Measurements from ENCODE around the gene ACIN1. TPM values are rescaled to one million over a fixed set of nuclear protein-coding genes. Genes with fewer than 3 reads are reported as not detected.

Gene ACIN1
- total and polyA plus RNA-seq, 9 of the 15 experiments (the other 6 are each of a cell fraction or from before 2014, with no cell fraction given): 5.0 to 196 (median 129) TPM

GRCh38 chr14:23112359-23113178 is 17.6 kb upstream of the ACIN1 start (continued):
- TF ChIP-seq CREB5 (CRISPR knock-in tag; IDR thresholded peaks at IDR 0.05) (no peak), ZNF561 (CRISPR knock-in tag; conservative IDR thresholded peaks at IDR 0.05) (no peak), DNMT1 (IDR thresholded peaks at IDR 0.05) (0 out of 2 replicates have a peak, but pooled peaks have one; percentile 22), BACH1 (tag; IDR thresholded peaks at IDR 0.05) (no peak), KAT8 (IDR thresholded peaks at IDR 0.05; ENCODE audit: low read depth) (no peak), ETV1 (tag; conservative IDR thresholded peaks at IDR 0.05; ENCODE audit: low read depth) (peak; percentile 41; the same call in 1 of the 2 replicates), ARID4B (CRISPR knock-in tag; IDR thresholded peaks at IDR 0.05) (no peak; the same call in 1 of the 2 replicates), SLC30A9 (CRISPR knock-in tag; IDR thresholded peaks at IDR 0.05) (no peak), NRF1 (conservative IDR thresholded peaks at IDR 0.05 in 1 of 2, IDR thresholded peaks at IDR 0.05 in 1 of 2) (peak; percentile 28 to 47; a peak in 1 of 4 replicates), ZNF444 (CRISPR knock-in tag; IDR thresholded peaks at IDR 0.05) (no peak), CSDE1 (IDR thresholded peaks at IDR 0.05) (no peak), ZNF165 (CRISPR knock-in tag; IDR thresholded peaks at IDR 0.05; ENCODE audit: borderline replicate concordance) (no peak), ARHGAP35 (IDR thresholded peaks at IDR 0.05; ENCODE audit: partially characterized antibody) (no peak), KAT2B (IDR thresholded peaks at IDR 0.05; ENCODE audit: low read depth, low read length) (no peak), ZNF511 (CRISPR knock-in tag; IDR thresholded peaks at IDR 0.05) (peak; percentile 88; the same call in 1 of the 2 replicates), ZNF354B (CRISPR knock-in tag; IDR thresholded peaks at IDR 0.05) (no peak), SREBF2 (CRISPR knock-in tag; IDR thresholded peaks at IDR 0.05) (no peak), WHSC1 (IDR thresholded peaks at IDR 0.05; ENCODE audit: low read length) (no peak), ZBTB12 (CRISPR knock-in tag; IDR thresholded peaks at IDR 0.05) (0 out of 2 replicates have a peak, but pooled peaks have one; percentile 36), E2F4 (CRISPR knock-in tag; IDR thresholded peaks at IDR 0.05; ENCODE audit: low read depth) (no peak)

All from K562 (cell line).